WTC11 (cell line): Measurements from ENCODE around the gene AHNAK. TPM values are rescaled to one million over a fixed set of nuclear protein-coding genes. Genes with fewer than 3 reads are reported as not detected.

Experiments used
- ATAC-seq: fragments of 200-7000 bp; cut with Tn5 transposase; 2 replicates; pipeline ENCODE4 v1.10.0; 2021; ENCODE audit warnings: mild to moderate bottlenecking, moderate library complexity
- CTCF ChIA-PET: fragments of 300-600 bp; sonication (Branson Sonifier 250); formaldehyde crosslinking; loops from one replicate; lab custom pipeline; 2021; ENCODE audit warnings: antibody characterized with exemption; lab: Charles Lee
- POLR2A ChIA-PET: fragments of 350-600 bp; sonication (Branson Sonifier 250); formaldehyde crosslinking; loops from one replicate; lab custom pipeline; 2021; ENCODE audit warnings: antibody characterized with exemption; lab: Charles Lee
- DNase-seq: peaks from one replicate; pipeline ENCODE4 v3.0.0; 2021; ENCODE audit warnings: low spot score
- H3K27ac Mint-ChIP-seq: 2 replicates; pipeline ENCODE4 v1.8.0; 2021; ENCODE audit warnings: mixed read lengths
- H3K27me3 Mint-ChIP-seq: 2 replicates; pipeline ENCODE4 v1.8.0; 2021; ENCODE audit warnings: low read depth, mild to moderate bottlenecking, moderate library complexity, mixed read lengths
- H3K36me3 Mint-ChIP-seq: 2 replicates; pipeline ENCODE4 v1.8.0; 2021; ENCODE audit warnings: mixed read lengths
- H3K4me1 Mint-ChIP-seq: 2 replicates; pipeline ENCODE4 v1.8.0; 2022; ENCODE audit warnings: mixed read lengths
- H3K4me3 Mint-ChIP-seq: 2 replicates; pipeline ENCODE4 v1.8.0; 2021; ENCODE audit warnings: mild to moderate bottlenecking, moderate library complexity, mixed read lengths
- H3K9me3 Mint-ChIP-seq: 2 replicates; pipeline ENCODE4 v1.8.0; 2021; ENCODE audit warnings: mixed read lengths
- ARID4B ChIP-seq: sonication (generic); formaldehyde crosslinking; IDR thresholded peaks from 2 replicates; pipeline ENCODE4 v1.8.0; 2023; ENCODE audit warnings: missing genetic modification reagents, mild to moderate bottlenecking, borderline replicate concordance
- ATF1 ChIP-seq: sonication (generic); formaldehyde crosslinking; IDR thresholded peaks from 2 replicates; pipeline ENCODE4 v1.8.1; 2023; ENCODE audit warnings: mild to moderate bottlenecking, moderate library complexity, missing genetic modification reagents
- ATF6 ChIP-seq: sonication (generic); formaldehyde crosslinking; IDR thresholded peaks from 2 replicates; pipeline ENCODE4 v1.8.1; 2023; ENCODE audit warnings: mild to moderate bottlenecking, missing genetic modification reagents
- CBFB ChIP-seq: sonication (generic); formaldehyde crosslinking; IDR thresholded peaks from 2 replicates; pipeline ENCODE4 v1.8.1; 2022; ENCODE audit warnings: mild to moderate bottlenecking, low read depth, missing genetic modification reagents
- E2F4 ChIP-seq: sonication (generic); formaldehyde crosslinking; IDR thresholded peaks from 2 replicates; pipeline ENCODE4 v1.8.1; 2022; ENCODE audit warnings: low read depth, mild to moderate bottlenecking, moderate library complexity, missing genetic modification reagents, borderline replicate concordance
- E2F5 ChIP-seq: sonication (generic); formaldehyde crosslinking; IDR thresholded peaks from 2 replicates; pipeline ENCODE4 v1.8.1; 2022; ENCODE audit warnings: mild to moderate bottlenecking, moderate library complexity, missing genetic modification reagents
- FOXK1 ChIP-seq: sonication (generic); formaldehyde crosslinking; IDR thresholded peaks from 2 replicates; pipeline ENCODE4 v1.8.0; 2022; ENCODE audit warnings: mild to moderate bottlenecking, moderate library complexity, missing genetic modification reagents
- HMGA2 ChIP-seq: fragments of 250-450 bp; sonication (Bioruptor Pico); IDR thresholded peaks from 2 replicates; pipeline ENCODE4 v1.4.0; 2021; ENCODE audit warnings: mild to moderate bottlenecking, moderate library complexity
- JUN ChIP-seq: sonication (generic); formaldehyde crosslinking; IDR thresholded peaks from 2 replicates; pipeline ENCODE4 v1.8.0; 2023; ENCODE audit warnings: mild to moderate bottlenecking, missing genetic modification reagents
- MXD4 ChIP-seq: fragments of 250-450 bp; sonication (Bioruptor Pico); IDR thresholded peaks from 2 replicates; pipeline ENCODE4 v1.8.0; 2021; ENCODE audit warnings: mild to moderate bottlenecking, moderate library complexity, borderline replicate concordance
- PREB ChIP-seq: sonication (generic); formaldehyde crosslinking; IDR thresholded peaks from 2 replicates; pipeline ENCODE4 v1.8.1; 2022; ENCODE audit warnings: mild to moderate bottlenecking, missing genetic modification reagents, moderate library complexity, borderline replicate concordance
- RELA ChIP-seq: sonication (generic); formaldehyde crosslinking; IDR thresholded peaks from 2 replicates; pipeline ENCODE4 v1.8.1; 2022; ENCODE audit warnings: missing genetic modification reagents, mild to moderate bottlenecking, borderline replicate concordance
- STAT6 ChIP-seq: sonication (generic); formaldehyde crosslinking; conservative IDR thresholded peaks from 2 replicates; pipeline ENCODE4 v1.8.1; 2023; ENCODE audit warnings: mild to moderate bottlenecking, low read depth, missing genetic modification reagents, moderate library complexity
- TEAD1 ChIP-seq: sonication (generic); formaldehyde crosslinking; IDR thresholded peaks from 2 replicates; pipeline ENCODE4 v1.8.0; 2022; ENCODE audit warnings: mild to moderate bottlenecking, missing genetic modification reagents
- TEAD4 ChIP-seq: sonication (generic); formaldehyde crosslinking; IDR thresholded peaks from 2 replicates; pipeline ENCODE4 v1.8.0; 2022; ENCODE audit warnings: mild to moderate bottlenecking, missing genetic modification reagents
- ZBTB21 ChIP-seq: sonication (generic); formaldehyde crosslinking; IDR thresholded peaks from 2 replicates; pipeline ENCODE4 v1.8.1; 2023; ENCODE audit warnings: mild to moderate bottlenecking, missing genetic modification reagents, borderline replicate concordance
- ZBTB43 ChIP-seq: sonication (generic); formaldehyde crosslinking; IDR thresholded peaks from 2 replicates; pipeline ENCODE4 v1.8.1; 2023; ENCODE audit warnings: mild to moderate bottlenecking, missing genetic modification reagents
- ZNF317 ChIP-seq: sonication (generic); formaldehyde crosslinking; IDR thresholded peaks from 2 replicates; pipeline ENCODE4 v1.8.1; 2023; ENCODE audit warnings: low read depth, mild to moderate bottlenecking, moderate library complexity, missing genetic modification reagents, borderline replicate concordance
- total RNA-seq: library from RNA; stranded (reverse); gene quantifications from 3 replicates; pipeline ENCODE4 v1.2.3, GENCODE V29; 2021

AHNAK gene
- total RNA-seq, 1 experiment from 2014 or later: 21.0 TPM

- TF ChIP-seq E2F5 (CRISPR knock-in tag) (no peak), ATF6 (CRISPR knock-in tag) (no peak), STAT6 (CRISPR knock-in tag) (no peak), TEAD1 (CRISPR knock-in tag) (no peak), HMGA2 (CRISPR knock-in tag) (no peak), E2F4 (CRISPR knock-in tag) (no peak), CBFB (CRISPR knock-in tag) (no peak), JUN (no peak), FOXK1 (CRISPR knock-in tag) (no peak)
Observed at GRCh38 chr11:62391642-62392425, 154.8 kb downstream of the AHNAK start (continued).

GRCh38 chr11:62390722-62391121 is 155.9 kb downstream of the AHNAK start:
- Mint-ChIP-seq H3K4me1 (peaks cover 7% of the 10 kb centered on the region), H3K4me3 (no peak overlapping the region), H3K27me3 (no peaks in the 10 kb centered on the region), H3K36me3 (no peaks in the 10 kb centered on the region), H3K9me3 (no peaks in the 10 kb centered on the region), H3K27ac (no peak overlapping the region)
- no peak for DNase-seq
- ATAC-seq: no peak
- ChIA-PET POLR2A (no interaction called here), CTCF (interaction anchor here (0.6 to 2.7 kb wide), 3 partner anchors 34 to 1700 kb away, joined by 5 to 15 read pairs (median 9); no protein-coding TSS in a partner anchor)
- TF ChIP-seq ATF1 (CRISPR knock-in tag) (no peak), ARID4B (CRISPR knock-in tag) (no peak), MXD4 (CRISPR knock-in tag) (no peak), RELA (CRISPR knock-in tag) (no peak), JUN (no peak), ATF6 (CRISPR knock-in tag) (no peak), ZBTB43 (CRISPR knock-in tag) (no peak), TEAD4 (CRISPR knock-in tag) (no peak), PREB (CRISPR knock-in tag) (no peak), ZNF317 (CRISPR knock-in tag) (no peak), ZBTB21 (CRISPR knock-in tag) (no peak)
